CD4-positive, alpha-beta T cell treated with Interleukin-17A for 1 hour (primary cell): ENCODE results near the gene TEX9.
"Not testable (repeated sequence)": the region's sequence is repeated elsewhere in the genome, so short reads cannot be mapped to it uniquely, and the experiment has no call there.

Experiments used
- DNase-seq: peaks from one replicate; pipeline ENCODE4 v3.0.0-alpha.2; 2020

Gene TEX9

GRCh38 chr15:56365075-56365711, at the start of gene TEX9:
Gene TEX9 (plus strand): TSS chr15:56365426. CDS start chr15:56365451, 25 bp downstream.
- DNase-seq, result peak; percentile 69

GRCh38 chr15:56316561-56316960, 48.7 kb upstream of the TEX9 start:
- not testable (repeated sequence) for DNase-seq

GRCh38 chr15:56320316-56320715, 44.9 kb upstream of the TEX9 start:
- no peak for DNase-seq

GRCh38 chr15:56320861-56321260, 44.4 kb upstream of the TEX9 start:
- no peak for DNase-seq

- no peak for DNase-seq
Observed at GRCh38 chr15:56322444-56322843, 42.8 kb upstream of the TEX9 start.

GRCh38 chr15:56323435-56323834, 41.8 kb upstream of the TEX9 start:
- DNase-seq, result no peak

GRCh38 chr15:56325186-56325585, 40.0 kb upstream of the TEX9 start:
- no peak for DNase-seq

GRCh38 chr15:56327721-56328502, 37.3 kb upstream of the TEX9 start:
- DNase-seq, result no peak

- no peak for DNase-seq
Observed at GRCh38 chr15:56337084-56337725, 28.0 kb upstream of the TEX9 start.

GRCh38 chr15:56339594-56339993, 25.6 kb upstream of the TEX9 start:
- no peak for DNase-seq

- DNase-seq, result no peak
Observed at GRCh38 chr15:56341201-56341600, 24.0 kb upstream of the TEX9 start.

GRCh38 chr15:56342653-56343052, 22.6 kb upstream of the TEX9 start:
- no peak for DNase-seq

- no peak for DNase-seq
Observed at GRCh38 chr15:56343879-56344278, 21.3 kb upstream of the TEX9 start.

- no peak for DNase-seq
Observed at GRCh38 chr15:56344336-56344735, 20.9 kb upstream of the TEX9 start.

GRCh38 chr15:56346414-56346813, 18.8 kb upstream of the TEX9 start:
- DNase-seq, result no peak

- no peak for DNase-seq
Observed at GRCh38 chr15:56349554-56349953, 15.7 kb upstream of the TEX9 start.

GRCh38 chr15:56351353-56351752, 13.9 kb upstream of the TEX9 start:
- DNase-seq, result no peak

- DNase-seq, result no peak
Observed at GRCh38 chr15:56351957-56352506, 13.2 kb upstream of the TEX9 start.

GRCh38 chr15:56353119-56353518, 12.1 kb upstream of the TEX9 start:
- DNase-seq, result no peak

GRCh38 chr15:56353740-56354139, 11.5 kb upstream of the TEX9 start:
- DNase-seq, result no peak

GRCh38 chr15:56356616-56357015, 8.6 kb upstream of the TEX9 start:
- no peak for DNase-seq

- no peak for DNase-seq
Observed at GRCh38 chr15:56358604-56359003, 6.6 kb upstream of the TEX9 start.

GRCh38 chr15:56361987-56362386, 3.2 kb upstream of the TEX9 start:
- DNase-seq, result no peak

GRCh38 chr15:56366211-56366610, 985 bp downstream of the TEX9 start:
- DNase-seq, result no peak
